ENCODE data around the gene ABHD2.
"Not testable (repeated sequence)": the region's sequence is repeated elsewhere in the genome, so short reads cannot be mapped to it uniquely, and the experiment has no call there.

ABHD2 gene, protein sequence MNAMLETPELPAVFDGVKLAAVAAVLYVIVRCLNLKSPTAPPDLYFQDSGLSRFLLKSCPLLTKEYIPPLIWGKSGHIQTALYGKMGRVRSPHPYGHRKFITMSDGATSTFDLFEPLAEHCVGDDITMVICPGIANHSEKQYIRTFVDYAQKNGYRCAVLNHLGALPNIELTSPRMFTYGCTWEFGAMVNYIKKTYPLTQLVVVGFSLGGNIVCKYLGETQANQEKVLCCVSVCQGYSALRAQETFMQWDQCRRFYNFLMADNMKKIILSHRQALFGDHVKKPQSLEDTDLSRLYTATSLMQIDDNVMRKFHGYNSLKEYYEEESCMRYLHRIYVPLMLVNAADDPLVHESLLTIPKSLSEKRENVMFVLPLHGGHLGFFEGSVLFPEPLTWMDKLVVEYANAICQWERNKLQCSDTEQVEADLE

DNA sequence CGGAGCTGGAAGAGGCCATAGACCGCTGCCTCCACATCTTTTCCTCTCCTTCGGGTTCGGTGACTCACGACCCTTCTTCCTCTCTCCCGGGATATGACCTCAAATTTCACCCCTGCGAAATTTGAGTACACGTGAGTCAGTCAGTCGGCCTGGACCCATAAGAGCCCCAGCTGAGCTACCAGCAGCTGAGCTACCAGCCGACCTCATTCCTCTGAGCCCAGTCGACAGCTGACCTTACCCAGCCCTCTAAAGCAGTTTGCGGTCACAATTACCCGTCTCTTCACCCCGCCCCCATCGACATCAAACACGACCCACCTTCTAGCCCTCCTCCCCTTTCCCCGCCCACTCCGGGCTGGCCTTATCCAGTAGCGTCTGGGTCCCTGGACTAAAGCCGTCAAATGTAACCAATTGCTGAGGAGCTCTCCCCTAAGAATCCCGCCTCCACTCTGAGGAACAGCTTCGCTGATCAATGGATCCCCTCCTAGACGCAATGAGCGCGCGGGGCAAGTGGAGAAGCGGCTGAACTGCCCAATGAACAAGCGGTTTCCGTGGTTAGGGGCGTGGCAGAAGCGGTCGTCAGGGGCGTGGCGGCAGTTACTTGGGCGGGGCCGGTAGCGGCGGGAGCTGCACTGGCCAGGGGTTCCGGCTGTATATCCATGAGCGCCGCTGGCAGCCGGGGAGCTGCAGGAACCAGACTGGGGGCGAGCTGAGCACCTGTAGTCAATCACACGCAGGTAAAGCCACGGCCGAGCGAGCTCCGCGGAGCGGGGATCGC is at the start of gene ABHD2:
Gene ABHD2, plus strand, starts transcription at position 627 of the 775 bp plus-strand sequence. CDS start 27,872 bp downstream, outside the sequence.
- DNase-seq: peak; percentile 97 to 100

DNA sequence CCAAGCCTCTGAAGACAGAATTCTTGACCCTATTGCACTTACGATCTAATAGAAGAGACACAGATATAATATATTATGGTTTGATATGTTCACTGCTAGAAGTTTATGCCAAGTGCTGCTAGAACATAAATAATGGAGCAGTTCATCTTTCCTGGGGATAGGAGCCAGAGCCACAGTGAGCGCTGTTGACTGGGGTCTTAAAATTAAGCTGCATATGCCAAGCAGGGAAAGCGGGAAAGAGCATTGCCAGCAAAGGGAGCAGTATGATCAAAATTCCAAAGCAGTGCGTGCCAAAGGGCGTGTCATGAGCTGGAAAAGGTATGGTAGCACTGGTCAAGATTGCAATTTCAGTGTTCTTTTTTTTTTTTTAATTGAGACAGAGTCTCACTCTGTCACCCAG is 49.1 kb upstream of the ABHD2 start:
- no peak for DNase-seq

DNA sequence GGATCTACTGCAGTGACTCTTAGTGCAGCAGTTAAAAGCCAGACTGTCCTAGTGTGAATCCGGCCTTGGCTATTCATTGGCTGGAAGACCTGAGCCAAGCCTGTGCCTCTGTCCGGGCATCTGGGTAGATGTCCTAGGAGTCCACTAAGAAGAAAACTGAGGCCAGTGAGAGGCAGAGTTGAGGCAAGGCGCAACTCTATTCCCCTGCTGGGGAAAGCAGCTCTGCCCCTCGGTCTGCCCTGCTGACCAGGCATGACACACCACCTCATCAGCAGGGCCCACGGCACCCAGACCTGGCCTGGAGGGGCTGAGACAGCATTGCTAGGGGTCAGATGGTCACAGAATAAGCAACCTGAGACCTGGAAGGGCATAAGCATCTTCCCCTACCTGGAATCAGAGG is 46.7 kb upstream of the ABHD2 start:
- DNase-seq: no peak

DNA sequence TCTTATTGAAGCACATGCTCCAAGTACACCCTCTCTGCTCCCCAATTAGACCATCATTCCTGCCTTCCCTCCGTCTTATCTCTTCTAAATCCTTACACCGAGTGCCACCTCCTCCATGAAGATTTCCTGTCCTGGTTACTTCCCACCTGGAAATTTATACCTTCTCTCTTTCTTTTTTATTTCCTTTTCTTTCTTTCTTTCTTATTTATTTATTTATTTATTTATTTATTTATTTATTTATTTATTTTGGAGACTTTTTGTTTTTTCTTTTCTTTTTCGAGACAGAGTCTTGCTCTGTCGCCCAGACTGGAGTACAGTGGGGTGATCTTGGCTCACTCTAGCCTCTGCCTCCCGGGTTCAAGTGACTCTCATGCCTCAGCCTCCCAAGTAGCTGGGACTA is 45.9 kb upstream of the ABHD2 start:
- DNase-seq: no peak

DNA sequence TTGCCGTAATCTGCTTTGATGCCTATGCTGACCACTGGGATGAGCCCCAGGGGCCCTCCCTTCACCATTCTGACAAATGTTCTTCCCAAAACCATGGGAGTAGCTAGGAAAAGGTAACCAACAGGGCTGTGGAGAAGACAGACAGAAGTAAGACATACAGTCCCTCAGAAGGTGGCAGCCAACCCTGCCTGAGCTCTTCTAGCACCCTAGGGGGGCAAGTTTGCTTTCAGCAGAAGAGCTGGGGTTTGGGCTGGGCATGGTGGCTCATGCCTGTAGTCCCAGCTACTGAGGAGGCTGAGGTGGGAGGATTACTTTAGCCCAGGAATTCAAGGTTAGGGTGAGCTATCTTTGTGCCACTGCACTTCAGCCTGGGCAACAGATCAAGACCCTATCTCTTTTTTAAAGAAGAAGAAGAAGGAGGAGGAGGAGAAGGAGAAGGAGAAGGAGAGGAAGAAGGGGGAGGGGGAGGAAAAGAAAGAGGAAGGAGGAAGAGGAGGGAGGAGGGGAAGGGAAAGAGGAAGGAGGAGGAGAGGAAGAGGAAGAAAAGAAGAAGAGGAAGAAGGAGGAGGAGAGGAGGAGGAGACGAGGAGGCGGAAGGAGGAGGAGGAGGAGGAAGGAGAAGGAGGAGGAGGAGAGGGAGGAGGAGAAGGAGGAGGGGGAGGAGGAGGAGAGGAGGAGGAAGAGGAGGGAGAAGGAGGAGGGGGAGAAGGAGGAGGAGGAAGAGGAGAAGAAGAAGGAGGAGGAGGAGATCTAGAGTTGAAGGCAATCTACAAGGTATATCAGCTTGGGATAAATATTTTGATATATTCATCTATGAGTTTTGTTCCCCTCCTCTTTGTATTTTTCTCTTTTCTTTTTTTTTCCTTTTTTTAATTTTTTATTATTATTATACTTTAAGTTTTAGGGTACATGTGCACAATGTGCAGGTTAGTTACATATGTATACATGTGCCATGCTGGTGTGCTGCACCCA is 44.9 kb upstream of the ABHD2 start:
- no peak for DNase-seq

DNA sequence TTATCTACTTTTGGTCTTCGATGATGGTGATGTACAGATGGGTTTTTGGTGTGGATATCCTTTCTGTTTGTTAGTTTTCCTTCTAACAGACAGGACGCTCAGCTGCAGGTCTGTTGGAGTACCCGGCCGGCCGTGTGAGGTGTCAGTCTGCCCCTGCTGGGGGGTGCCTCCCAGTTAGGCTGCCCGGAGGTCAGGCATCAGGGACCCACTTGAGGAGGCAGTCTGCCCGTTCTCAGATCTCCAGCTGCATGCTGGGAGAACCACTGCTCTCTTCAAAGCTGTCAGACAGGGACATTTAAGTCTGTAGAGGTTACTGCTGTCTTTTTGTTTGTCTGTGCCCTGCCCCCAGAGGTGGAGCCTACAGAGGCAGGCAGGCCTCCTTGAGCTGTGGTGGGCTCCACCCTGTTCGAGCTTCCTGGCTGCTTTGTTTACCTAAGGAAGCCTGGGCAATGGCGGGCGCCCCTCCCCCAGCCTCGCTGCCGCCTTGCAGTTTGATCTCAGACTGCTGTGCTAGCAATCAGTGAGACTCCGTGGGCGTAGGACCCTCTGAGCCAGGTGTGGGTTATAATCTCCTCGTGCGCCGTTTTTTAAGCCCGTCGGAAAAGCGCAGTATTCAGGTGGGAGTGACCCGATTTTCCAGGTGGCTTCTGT is 39.1 kb upstream of the ABHD2 start:
- DNase-seq: not testable (repeated sequence)

DNA sequence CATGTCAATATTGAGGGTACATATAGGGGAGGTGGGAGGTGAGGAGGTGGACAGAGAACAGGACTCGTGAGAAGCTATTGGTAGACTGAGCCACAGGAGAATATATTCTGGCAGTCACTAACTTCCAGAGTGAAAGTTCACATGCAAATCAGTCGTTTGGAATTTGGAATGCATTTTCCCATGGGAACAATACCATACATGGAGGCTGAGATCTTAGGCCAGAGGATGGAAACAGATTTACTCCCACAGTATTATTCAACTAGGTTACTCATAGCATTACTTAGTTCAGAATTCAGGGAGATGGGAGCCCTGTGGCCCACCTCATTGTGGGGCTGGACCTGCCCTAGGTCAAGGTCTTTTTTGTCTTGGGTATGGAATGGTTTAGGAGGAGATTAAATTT is 36.4 kb upstream of the ABHD2 start:
- DNase-seq: no peak

DNA sequence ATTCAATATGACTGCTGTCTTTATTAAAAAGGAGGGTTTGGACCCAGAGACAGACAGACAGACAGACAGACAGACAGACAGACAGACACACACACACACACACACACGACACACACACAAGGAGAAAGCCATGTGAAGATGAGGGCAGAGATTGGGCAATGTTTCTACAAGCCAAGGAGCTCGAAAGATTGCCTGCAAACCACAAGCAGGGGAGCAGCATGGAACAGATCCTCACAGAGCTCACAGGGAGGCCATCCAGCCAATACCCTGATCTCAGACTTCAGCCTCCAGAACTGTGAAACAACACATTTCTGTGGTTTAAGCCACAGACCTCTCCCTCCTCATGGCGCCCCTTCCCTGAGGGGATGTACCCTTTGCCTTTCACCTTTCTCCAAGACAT is 35.8 kb upstream of the ABHD2 start:
- DNase-seq: no peak

DNA sequence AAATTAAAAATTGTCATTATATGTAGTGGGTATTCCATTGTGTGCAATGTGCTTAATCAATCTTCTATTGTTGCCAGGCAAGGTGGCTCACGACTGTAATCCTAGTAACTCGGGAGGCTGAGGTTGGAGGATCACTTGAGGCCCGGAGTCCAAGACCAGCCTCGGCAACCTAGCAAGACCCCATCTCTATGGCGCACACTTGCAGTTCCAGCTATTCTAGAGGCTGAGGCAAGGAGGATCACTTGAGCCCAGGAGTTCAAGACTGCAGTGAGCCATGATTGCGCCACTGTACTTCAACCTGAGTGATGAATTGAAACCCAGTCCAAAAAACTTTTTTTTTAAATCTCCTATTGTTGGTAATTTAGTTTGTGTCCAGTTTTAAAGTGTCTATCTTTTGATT is 33.4 kb upstream of the ABHD2 start:
- no peak for DNase-seq

DNA sequence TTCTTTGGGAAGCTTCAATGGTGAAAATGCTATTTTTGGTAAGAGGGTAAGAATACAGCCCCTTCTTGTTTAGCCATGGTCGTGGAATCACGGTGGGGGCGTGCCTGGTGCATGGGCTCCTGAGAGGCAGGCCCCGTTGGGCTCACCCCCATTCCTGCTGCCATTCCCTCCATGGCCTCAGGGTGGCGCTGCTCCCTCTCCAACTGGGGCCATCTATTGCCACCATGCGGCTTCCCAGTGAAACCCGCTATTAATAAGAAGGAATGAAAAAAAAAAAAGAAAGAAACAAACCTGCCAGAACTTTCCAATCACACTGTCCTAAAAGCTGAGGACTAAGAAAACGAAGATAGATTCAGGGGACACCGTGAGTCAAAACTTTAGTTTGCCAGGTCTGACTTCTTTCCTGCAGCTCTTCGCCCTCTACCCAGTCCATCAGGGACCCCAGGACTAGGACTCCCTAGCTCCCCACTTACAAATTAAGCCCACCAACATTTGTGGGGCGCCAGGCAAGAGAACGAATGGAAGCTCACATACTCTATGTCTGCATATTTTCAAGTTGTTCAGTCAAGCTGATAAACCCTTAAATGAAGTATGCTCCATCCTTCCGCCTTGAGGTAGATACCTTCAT is 30.6 kb upstream of the ABHD2 start:
- DNase-seq: peak; percentile 48 to 54

DNA sequence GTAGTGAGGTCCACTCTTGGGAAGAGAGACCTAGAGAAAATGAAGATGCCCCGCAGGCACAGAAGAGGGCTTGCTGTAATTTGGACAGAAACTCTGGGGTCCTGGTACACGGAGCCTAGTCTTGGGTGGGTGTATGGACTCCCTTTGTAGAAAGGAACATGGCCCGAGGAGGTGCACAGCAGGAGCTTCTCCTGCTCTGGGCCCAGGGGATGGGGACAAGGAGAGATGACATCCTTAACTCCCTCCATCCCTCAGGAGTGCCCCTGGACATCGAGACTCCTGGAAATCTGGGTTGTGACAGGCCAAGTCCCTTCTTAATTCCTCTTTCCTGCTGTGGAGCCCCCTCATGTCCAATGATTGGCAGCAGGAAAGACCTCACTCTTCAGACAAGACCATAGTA is 29.9 kb upstream of the ABHD2 start:
- no peak for DNase-seq

DNA sequence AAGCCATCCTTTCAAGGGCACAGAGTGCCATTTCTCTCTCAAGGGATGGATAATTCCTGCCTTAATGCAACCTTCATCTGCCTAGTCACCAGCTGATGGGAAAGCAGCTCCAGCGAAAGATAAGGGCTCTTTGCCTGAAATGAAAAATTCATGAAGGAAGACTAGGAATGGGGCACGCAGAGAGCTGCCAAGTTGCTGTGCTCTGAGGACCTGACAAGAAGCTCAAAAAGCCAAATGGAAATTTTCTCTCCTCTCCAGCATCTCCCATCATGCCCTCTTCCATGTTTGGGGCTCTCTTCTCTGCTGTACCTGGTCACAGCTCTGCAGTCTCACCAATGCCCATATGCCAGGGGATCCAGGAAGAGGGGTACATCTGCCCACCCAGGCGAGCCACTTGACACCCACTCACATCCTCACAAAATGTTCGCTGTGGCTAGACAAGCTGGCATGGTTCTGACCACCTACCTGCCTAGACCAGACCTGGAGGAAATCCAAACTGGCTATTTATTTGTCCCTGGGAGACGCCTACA is 29.3 kb upstream of the ABHD2 start:
- no peak for DNase-seq

DNA sequence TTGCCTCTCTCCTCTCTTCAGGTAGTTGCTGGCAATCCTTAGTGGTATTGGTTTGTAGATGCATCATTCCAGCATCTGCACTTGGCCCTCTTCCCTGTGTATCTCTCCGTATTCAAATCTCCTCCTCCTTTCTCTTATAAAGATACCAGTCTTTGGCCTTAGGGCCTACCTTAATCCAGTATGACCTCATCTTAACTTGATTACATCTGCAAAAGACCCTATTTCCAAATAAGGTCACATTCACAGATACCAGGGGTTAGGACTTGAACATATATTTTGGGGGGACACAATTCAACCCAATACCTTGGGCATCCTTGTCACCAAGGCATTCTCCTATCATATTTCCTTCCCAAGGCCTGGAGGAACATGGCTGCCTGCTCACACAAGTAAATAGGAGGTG is 22.0 kb upstream of the ABHD2 start:
- no peak for DNase-seq

DNA sequence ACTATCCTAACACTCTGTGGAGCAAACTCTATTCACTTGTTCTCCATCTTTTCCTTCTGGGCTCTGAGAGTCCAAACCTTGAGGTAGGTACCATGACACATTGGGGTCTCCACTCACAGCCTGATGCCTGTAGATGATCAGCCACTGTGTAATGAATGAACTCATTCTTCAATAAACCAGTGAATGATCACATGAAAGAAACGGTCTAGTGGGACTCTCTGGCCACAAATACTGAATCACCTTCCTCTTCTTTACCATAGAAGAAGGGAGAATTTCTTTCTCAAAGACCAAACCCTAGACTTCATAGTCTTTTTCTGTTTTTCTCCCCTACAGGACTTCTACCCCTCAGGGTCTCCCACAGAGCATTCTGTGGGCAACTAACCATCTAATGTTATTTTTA is 20.5 kb upstream of the ABHD2 start:
- DNase-seq: peak in 1 of 2 donors; percentile 46

DNA sequence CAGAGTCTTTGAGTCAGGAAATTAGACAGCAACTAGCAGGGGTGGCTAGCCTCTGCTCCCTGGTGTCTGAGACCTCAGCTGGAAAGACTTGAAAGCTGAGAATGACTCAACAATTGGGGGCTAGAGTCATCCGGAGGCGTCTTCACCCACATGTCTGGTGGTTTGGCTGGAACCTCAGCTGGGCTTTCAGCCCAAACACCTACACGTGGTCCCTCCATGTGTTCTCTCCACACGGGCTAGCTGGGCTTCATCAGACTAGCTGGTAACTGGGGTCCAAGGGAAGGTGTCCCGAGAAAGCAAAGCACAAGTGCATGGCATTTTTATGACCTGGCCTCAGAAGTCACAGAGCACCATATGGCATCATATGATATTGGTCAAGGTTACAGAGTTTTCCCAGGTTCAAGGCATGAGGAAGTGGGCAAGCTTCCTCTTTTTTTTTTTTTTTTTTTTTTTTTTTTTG is 19.9 kb upstream of the ABHD2 start:
- peak; percentile 32 to 95 for DNase-seq

DNA sequence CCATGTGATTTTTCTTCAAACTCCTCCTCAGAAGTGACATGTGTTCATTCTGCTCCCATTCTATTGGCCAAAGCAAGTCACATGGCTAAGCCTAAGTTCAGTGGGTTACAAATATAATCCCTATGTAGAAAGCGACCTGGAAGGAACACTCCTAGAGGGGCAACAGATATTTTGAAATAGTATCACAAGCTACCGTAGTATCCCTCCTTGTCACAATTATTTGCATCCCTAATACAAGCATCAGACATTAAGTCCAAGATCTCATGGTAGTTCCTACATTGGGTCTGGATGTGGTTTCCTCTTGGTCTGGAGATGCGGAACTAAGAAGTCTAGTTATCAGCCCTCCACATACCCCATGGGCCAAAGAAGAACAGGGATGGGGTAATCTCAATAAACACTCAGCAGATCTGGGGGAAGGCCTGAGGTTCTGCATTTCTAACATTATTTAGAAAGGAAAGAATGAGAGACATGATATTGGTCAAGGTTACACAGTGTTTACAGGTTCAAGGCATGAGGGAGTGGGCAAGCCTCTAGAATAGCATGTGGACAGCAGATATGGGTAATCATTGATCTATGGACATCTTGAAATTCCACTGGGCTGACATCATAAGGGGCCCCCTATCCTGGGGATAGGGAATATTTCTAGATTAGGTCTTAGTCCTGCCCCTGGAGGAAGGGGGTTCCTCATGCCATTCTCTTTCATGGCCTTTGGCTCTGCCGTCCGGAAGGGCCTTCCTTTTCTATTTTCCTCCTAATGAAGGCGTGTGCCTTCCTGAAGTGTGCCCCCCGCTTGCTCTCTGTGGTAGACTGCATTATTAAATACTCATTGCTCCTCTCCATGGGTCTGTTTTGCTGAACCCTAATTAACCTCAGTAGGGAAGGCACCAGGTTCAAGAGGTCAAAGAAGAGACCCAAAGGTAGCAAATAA is 17.8 kb upstream of the ABHD2 start:
- DNase-seq: no peak

DNA sequence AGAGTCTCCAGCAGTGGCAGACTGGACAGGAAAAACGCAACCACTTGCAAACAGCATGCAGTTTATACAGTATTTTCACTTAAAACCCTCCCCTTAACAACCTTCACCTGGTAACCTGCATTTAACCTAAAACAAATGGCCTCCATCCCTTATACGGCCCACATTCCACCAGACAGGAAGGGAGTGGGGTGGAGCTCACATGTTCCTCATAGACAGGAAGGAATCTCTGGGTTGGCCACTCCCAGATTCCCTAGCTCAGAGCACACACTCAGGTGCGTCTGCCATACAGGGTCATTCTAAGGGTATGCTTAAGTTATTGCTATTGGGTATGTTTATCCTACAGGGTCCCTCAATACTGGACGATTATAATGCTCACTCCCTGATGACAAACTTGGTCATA is 16.8 kb upstream of the ABHD2 start:
- DNase-seq: no peak

DNA sequence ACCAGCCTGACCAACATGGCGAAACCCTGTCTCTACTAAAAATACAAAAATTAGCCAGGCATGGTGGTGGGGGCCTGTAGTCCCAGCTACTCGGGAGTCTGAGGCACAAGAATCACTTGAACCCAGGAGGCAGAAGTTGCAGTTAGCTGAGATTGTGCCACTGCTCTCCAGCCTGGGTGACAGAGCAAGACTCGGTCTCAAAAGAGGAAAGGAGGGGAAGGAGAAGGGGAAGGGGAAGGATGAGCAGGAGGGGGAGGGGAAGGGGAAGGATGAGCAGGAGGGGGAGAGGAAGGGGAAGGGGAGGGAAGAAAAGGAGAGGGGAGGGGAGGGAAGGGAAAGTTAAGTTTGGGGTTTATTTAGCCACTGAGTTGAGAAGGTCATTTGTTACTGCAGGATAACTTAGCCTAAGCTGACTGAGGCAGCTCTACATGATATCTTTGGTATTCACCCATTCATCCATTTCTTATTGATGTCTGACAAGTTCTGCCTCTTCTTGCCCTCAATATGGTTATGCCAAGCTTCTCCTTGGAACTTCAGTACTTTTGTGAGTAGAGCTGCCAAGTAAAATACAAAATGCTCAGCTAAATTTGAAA is 15.9 kb upstream of the ABHD2 start:
- DNase-seq: no peak

DNA sequence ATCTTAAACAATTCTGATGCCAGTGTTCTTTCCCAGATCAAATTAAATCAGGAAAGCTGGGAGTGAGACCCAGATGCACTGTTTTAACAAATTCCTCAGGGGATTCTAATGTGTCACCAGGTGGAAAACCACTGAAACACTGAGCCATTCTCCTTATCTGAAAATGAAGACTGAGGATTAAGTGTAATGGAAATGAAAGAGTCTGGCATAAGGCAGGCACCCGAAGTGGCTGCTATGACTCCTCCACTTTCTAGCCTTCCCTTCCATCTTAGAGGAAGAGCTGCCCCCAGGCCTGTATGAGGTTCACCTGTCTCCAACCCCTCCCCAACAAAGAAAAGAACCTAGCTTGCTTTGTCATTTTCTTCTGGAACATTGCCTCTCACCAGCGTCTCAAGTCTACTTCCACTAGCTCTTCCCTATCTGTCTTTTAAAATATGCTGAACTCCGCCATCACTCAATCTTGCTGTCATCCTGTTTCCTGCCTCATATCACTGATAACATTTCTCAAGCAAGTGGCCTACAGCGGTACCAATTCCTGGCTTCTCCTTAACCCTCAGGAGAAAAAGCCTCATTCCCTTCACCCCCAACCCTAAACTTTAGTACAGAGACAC is 13.7 kb upstream of the ABHD2 start:
- DNase-seq: peak in 1 of 2 donors; percentile 69

All from bone marrow (tissue), 2 donors.